Right cardiac atrium (tissue), 5 donors: Measurements from ENCODE around the gene GPR89A. TPM values are rescaled to one million over a fixed set of nuclear protein-coding genes. Genes with fewer than 3 reads are reported as not detected.
"Not testable (repeated sequence)": the region's sequence is repeated elsewhere in the genome, so short reads cannot be mapped to it uniquely, and the experiment has no call there.

ENCODE experiments used
- ATAC-seq, 2 donors: fragments of 200-7000 bp; cut with Tn5 transposase; one replicate each; pipeline versions ENCODE4 v1.8.0 to v1.9.1; 2020; ENCODE audit warnings: moderate library complexity in 2 of 2, mild to moderate bottlenecking in 1 of 2
- DNase-seq, 3 donors: peaks; one replicate each; pipeline ENCODE4 v3.0.0-alpha.2; 2020
- H3K27ac ChIP-seq: one replicate; pipeline ENCODE4 v1.5.1; 2013; ENCODE audit warnings: mild to moderate bottlenecking, low read length, control low read depth, moderate library complexity
- H3K27me3 ChIP-seq: one replicate; pipeline ENCODE4 v1.6.1; 2013; ENCODE audit not compliant: control insufficient read depth, insufficient read depth
- H3K4me1 ChIP-seq: one replicate; pipeline ENCODE4 v1.6.1; 2013; ENCODE audit warnings: low read length; ENCODE audit not compliant: control insufficient read depth, insufficient read depth
- H3K4me3 ChIP-seq: one replicate; pipeline ENCODE4 v1.5.1; 2013; ENCODE audit warnings: low read length, control low read depth
- H3K9me3 ChIP-seq: one replicate; pipeline ENCODE4 v1.6.1; 2013; ENCODE audit warnings: low read length; ENCODE audit not compliant: control insufficient read depth
- WGBS: extraction: QIAGEN DNeasy Blood & Tissue Kit; methylation state at CpG from one replicate; pipeline ENCODE4 v1.1.7; 2013; 5-methylcytosine and 5-hydroxymethylcytosine counted together
- intact Hi-C, 4 donors: fragments of 100-400 bp; cut with DNase I; formaldehyde crosslinking; loops; one replicate each; pipeline versions ENCODE4 v1.11.0 to v1.14.0; 2022 to 2023
- polyA plus RNA-seq: library from polyadenylated mRNA; stranded (reverse); fragments of 200-250 nt; gene quantifications from one replicate; pipeline ENCODE4 v1.2.3, GENCODE V29; 2013
- total RNA-seq, 4 donors: library from RNA; stranded (reverse); fragmentation: NEBNext Ultra II Directional; extraction: Animal tissue kit (Norgen Biotek cat#: 25700); gene quantifications; one replicate each; pipeline ENCODE4 v1.2.1, GENCODE V29; 2021
- donor health status: healthy with polysubstance abuse.
- donor health status: DM: no; HTN: yes; CAD: no.
- donor health status: DM: no; HTN: no; CAD: no.
- donor health status: DM: no; HTN: yes; CAD: no; lungs with severe emphysema.
- donor health status: DM: yes; HTN: yes; CAD: no.

Gene GPR89A
- total and polyA plus RNA-seq, 5 donors, result 8.9 to 19.2 (median 12.1) TPM

- H3K4me1 ChIP-seq, H3K27me3 ChIP-seq, H3K27ac ChIP-seq, H3K9me3 ChIP-seq, H3K4me3 ChIP-seq, ATAC-seq, intact Hi-C loops, DNase-seq: not testable (repeated sequence)
- 64% methylated on average over 1 of the region's 1 CpG for WGBS
These were observed 78.3 kb downstream of the GPR89A start for GRCh38 chr1:145686078-145686477.

GRCh38 chr1:145688328-145688727 lies 80.5 kb downstream of the GPR89A start:
- ATAC-seq, result no peak
- WGBS, result 65% methylated on average over 4 of the region's 4 CpGs
- H3K27me3 ChIP-seq, result no peaks in the 10 kb centered on the region

GRCh38 chr1:145688924-145689323 lies 81.1 kb downstream of the GPR89A start:
- 94% methylated on average over 6 of the region's 6 CpGs for WGBS
- H3K27me3 ChIP-seq, result no peaks in the 10 kb centered on the region
- intact Hi-C loops, result no loop called here
- no peaks in the 10 kb centered on the region for H3K4me1 ChIP-seq
- DNase-seq (no peak), ATAC-seq (no peak)
- H3K27ac ChIP-seq, result no peak overlapping the region
- no peak overlapping the region for H3K4me3 ChIP-seq
- no peaks in the 10 kb centered on the region for H3K9me3 ChIP-seq

More at GRCh38 chr1:145688328-145688727, 80.5 kb downstream of the GPR89A start:
- no peak overlapping the region for H3K4me3 ChIP-seq
- no peak for DNase-seq
- no peak overlapping the region for H3K27ac ChIP-seq
- H3K4me1 ChIP-seq, result no peaks in the 10 kb centered on the region
- H3K9me3 ChIP-seq, result no peaks in the 10 kb centered on the region
- intact Hi-C loops, result no loop called here

DNA sequence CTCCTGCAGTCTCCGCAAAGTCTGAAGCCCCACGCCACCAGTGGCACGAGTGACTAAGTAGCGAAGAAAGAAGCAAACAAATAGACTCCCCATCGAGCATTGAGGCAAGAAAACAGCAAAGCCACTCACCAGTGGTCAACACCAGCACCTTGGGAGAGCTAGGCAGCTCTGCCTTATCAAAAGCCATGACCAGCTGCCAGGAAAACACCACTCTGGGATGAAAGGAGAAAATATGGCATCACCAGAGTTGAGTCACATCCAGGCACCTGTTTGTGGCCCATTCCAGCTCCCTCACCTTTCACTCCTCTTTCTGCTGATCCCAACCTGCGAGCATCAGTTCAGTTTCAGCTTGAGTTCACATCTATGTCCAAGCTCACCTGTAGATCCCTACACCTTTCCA lies 82.1 kb downstream of the GPR89A start:
- no peaks in the 10 kb centered on the region for H3K4me1 ChIP-seq
- H3K27ac ChIP-seq, result no peak overlapping the region
- H3K27me3 ChIP-seq, result no peaks in the 10 kb centered on the region
- WGBS, result 91% methylated on average over 6 of the region's 6 CpGs
- no peak overlapping the region for H3K4me3 ChIP-seq
- ATAC-seq, result no peak
- intact Hi-C loops, result no loop called here
- H3K9me3 ChIP-seq, result no peaks in the 10 kb centered on the region
- no peak for DNase-seq

DNA sequence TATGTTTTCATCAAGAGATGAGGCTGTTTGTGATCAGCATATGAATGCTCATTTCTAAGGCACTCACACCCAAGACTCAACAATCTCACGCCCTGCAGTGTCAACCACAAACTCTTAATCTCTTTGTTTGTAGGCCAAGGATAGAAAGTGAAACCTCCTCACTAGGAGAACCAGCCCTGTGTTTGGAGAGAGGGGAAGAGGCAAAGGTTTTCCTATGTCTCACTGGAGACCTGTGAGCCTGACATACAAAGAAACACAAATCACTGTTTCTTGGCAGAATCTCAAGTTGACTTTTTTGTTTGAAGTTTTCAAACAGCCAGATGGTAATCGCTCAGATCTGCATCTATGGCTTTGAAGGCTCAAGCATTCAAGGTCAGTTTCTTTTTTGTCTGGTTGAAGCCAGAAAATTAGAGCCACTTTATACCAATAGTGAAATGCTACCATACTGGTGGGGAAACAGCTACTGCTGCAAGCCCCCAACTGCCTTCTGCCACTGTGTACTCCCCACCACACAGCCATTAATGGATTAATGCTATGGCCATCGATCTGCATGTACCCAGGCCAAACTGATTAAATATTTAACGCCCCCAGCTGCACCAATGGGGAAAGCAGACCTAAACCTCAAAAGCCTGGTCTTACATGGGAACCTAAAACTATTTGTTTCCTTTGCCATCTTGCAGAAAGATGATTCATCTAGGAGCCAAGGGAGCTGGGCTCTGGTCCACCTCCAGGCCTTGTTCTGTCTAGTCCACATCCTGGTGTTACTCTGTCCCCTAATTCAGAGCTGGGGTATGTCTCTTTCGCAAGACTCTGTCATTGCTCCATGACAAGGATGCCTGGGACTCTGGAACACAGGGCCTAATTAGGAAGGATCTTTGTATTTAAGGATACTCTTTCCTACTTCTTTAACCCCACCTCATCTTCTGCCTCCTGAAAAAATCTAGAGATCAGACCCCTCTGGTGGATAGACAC lies 83.1 kb downstream of the GPR89A start:
- WGBS, result 79% methylated on average over 5 of the region's 5 CpGs
- Histone ChIP-seq H3K27ac (no peak overlapping the region), H3K27me3 (no peaks in the 10 kb centered on the region), H3K4me1 (no peaks in the 10 kb centered on the region), H3K4me3 (no peak overlapping the region), H3K9me3 (no peaks in the 10 kb centered on the region)
- ATAC-seq, result no peak
- intact Hi-C loops, result no loop called here
- no peak for DNase-seq

- ATAC-seq (no peak), DNase-seq (no peak)
- H3K27me3 ChIP-seq, result no peaks in the 10 kb centered on the region
- H3K4me1 ChIP-seq, result no peaks in the 10 kb centered on the region
- no peaks in the 10 kb centered on the region for H3K9me3 ChIP-seq
- WGBS, result 92% methylated on average over 11 of the region's 11 CpGs
- intact Hi-C loops, result no loop called here
- no peak overlapping the region for H3K27ac ChIP-seq
- no peak overlapping the region for H3K4me3 ChIP-seq
These were observed 85.1 kb downstream of the GPR89A start for GRCh38 chr1:145692785-145693443.

DNA sequence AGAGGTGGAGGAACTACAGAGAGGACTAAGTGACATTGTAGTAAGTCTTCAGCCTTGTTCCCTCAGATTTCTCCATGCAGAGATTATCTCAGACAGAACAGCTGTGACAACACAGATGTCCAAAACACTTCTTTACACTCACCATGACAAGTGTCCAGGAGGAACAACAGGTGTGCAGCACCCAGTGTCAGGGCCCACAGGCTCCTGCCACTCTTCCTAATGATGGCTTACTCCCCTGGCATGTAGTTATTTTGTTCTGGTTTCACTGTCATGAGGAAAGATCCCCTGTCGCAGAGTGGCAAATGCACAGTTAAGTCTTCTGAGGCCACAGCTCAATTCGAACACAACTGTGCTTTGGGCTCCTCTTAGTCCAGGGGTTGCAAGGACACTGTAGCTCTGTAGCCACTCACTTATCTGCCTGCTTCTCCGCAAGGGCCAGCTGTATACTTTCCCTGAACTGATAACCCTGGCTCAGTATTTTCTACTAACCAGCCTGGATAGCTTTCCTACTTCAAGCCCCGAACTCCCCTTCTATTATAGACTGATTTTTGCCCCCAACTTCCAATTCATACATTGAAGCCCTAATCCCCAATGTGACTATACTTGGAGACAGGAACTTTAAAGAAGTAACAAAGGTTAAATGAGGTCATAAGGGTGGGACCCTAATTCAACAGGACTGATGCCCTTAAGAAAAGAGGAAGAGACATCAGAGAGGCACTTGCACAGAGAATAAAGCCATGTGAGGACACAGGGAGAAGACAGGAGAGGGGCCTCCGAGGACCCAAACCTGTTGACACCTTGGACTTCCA lies 88.2 kb downstream of the GPR89A start:
- no peaks in the 10 kb centered on the region for H3K27me3 ChIP-seq
- intact Hi-C loops, result no loop called here
- H3K27ac ChIP-seq, result no peak overlapping the region
- H3K4me1 ChIP-seq, result no peaks in the 10 kb centered on the region
- no peak overlapping the region for H3K4me3 ChIP-seq
- ATAC-seq (no peak), DNase-seq (no peak)
- WGBS, result 64% methylated on average over 5 of the region's 5 CpGs
- no peaks in the 10 kb centered on the region for H3K9me3 ChIP-seq

DNA sequence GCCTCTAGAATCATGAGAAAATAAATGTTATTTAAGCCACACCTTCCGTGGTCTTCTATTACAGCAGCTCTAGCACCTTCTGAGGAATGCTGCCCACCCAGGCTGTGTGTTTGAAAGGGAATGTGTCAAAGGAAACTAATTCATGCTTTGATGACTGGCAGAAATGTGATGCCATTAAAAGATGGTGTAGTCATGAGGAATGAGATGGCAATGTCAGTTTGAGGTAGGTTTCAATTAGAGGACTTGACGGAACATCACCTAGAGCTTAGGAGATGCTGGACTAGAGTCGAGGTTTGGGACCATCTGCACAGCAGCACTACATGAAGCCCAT lies 88.8 kb downstream of the GPR89A start:
- H3K27ac ChIP-seq, result no peak overlapping the region
- WGBS, result 91% methylated on average over 3 of the region's 3 CpGs
- DNase-seq (no peak), ATAC-seq (no peak)
- intact Hi-C loops, result no loop called here
- H3K4me3 ChIP-seq, result no peak overlapping the region
- H3K9me3 ChIP-seq, result no peaks in the 10 kb centered on the region
- no peaks in the 10 kb centered on the region for H3K27me3 ChIP-seq
- H3K4me1 ChIP-seq, result no peaks in the 10 kb centered on the region

GRCh38 chr1:145701306-145701862 lies 93.6 kb downstream of the GPR89A start:
- WGBS, result 79% methylated on average over 2 of the region's 2 CpGs
- Histone ChIP-seq H3K9me3 (no peaks in the 10 kb centered on the region), H3K27me3 (no peaks in the 10 kb centered on the region), H3K4me1 (no peaks in the 10 kb centered on the region), H3K4me3 (no peak overlapping the region), H3K27ac (no peak overlapping the region)
- ATAC-seq (no peak), DNase-seq (no peak)
- intact Hi-C loops, result no loop called here

DNA sequence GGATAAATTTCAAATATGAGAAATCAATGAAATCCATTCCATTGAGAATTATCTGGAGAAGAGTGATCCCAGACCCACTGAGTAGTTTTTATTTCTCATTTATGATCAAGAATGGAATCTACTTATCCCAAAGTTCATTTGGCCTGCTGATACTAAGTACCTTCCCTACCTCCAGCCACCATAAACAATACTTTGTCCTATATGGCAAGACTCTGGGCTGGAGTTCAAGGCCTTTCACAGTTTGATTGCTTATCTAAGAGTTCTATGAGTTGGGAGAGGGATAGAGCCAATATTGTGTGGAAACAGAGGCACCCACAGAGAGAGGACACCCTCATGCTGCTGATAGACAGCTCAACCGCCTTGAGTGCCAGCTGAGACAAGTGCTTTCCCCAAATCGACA lies 94.3 kb downstream of the GPR89A start:
- DNase-seq, result no peak
- intact Hi-C loops, result no loop called here
- Histone ChIP-seq H3K9me3 (no peaks in the 10 kb centered on the region), H3K4me1 (no peaks in the 10 kb centered on the region), H3K27ac (no peak overlapping the region), H3K27me3 (no peaks in the 10 kb centered on the region), H3K4me3 (no peak overlapping the region)
- WGBS, result 71% methylated on average over 2 of the region's 2 CpGs
- no peak for ATAC-seq
